Measurements from ENCODE around the gene SAMD1. TPM values are rescaled to one million over a fixed set of nuclear protein-coding genes. Genes with fewer than 3 reads are reported as not detected.

The SAMD1 gene
- total RNA-seq, 2 donors from 2014 or later, result 45.5 to 54.6 TPM

DNA sequence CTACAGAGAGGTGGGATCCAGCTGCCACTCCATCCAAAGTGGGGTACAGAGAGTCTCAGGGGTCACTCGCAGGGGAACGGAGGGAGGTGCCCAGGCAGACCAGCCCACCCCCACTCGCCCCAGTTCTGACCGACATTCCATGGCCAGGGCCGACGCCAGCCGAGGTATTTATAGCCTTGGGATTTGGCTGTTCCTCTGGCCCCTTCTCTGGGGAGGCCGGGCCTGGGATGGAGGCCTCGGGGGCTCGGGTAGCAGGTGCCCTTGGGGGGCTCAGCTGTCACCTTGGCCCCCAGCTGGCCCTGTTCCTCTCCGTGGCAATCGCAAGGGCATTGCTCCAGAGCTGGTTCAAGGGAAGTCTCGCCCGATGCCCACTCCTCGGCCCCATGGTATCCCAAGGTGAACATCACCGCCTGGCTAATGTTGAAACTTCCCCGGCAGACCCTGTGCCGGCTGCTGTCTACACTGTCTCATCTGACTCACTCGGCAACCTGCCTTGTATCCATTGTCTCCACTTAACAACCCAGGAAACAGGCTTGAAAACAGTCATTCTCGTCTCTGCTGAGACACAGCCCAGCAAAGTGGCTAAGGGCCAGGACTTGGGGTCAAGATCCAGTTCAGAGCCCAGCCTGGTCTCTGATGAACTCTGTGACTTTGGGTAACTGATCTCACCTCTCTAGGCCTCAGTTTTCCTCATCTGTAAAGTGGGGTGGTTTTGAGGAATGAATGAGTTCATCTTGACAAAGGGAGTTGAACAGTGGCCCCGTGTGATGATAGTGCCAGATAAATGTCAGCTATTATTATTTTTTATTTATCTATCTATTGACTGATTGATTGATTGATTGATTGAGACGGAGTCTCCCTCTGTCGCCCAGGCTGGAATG, 17.3 kb upstream of the SAMD1 start:
- ATAC-seq (no peak), DNase-seq (ENCODE audit: low spot score) (no peak)
- H3K4me3 Mint-ChIP-seq, result no peak overlapping the region
- H3K36me3 Mint-ChIP-seq, result no peaks in the 10 kb centered on the region
- no peaks in the 10 kb centered on the region for H3K4me1 Mint-ChIP-seq (ENCODE audit: low read depth in 2 of 2)
- no peaks in the 10 kb centered on the region for H3K9me3 Mint-ChIP-seq
- no peak overlapping the region for H3K27ac Mint-ChIP-seq
- no peaks in the 10 kb centered on the region for H3K27me3 Mint-ChIP-seq

DNA sequence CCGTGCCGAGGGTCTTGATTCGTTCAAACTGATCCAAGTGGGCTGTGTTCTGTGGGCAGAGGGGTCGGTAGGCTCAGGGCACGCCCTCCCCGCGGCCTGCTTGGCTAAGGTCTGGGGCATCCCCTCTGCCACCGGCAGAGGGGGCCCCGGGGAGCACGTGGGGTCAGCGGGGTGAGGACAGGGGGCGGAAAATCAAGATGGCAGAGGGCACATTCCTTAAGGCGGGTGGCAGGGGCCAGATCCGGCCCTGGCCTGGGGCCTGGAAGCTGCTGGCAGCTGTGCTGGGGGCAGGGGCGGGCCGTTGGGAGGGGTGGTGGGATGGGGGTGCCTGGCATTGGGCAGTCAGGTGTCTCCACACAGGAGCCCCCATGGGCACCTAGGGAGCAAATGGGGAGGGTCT, 16.3 kb upstream of the SAMD1 start:
- DNase-seq (ENCODE audit: low spot score) (no peak), ATAC-seq (no peak)
- Mint-ChIP-seq H3K4me1 (ENCODE audit: low read depth in 2 of 2) (no peaks in the 10 kb centered on the region), H3K36me3 (no peaks in the 10 kb centered on the region), H3K27me3 (no peaks in the 10 kb centered on the region), H3K9me3 (no peaks in the 10 kb centered on the region), H3K4me3 (no peak overlapping the region), H3K27ac (no peak overlapping the region)

DNA sequence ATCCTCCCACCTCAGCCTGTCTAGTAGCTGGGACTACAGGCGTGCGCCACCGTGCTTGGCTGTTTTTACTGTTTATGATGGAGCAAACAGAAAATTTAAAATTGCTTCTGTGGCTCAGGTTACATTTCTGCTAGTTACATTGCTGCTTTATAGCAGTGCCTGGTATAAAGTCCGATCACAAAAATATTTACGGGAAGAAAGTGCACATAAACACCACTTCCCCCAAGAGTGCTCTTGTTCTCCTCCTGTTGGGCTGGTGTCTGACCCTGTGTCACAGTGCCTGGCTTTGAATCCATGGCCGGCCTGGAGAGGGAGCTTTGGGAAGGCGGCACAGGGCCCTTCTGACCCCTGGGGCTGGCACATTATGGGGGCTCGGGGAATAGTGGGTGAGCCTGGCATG, 15.1 kb upstream of the SAMD1 start:
- Mint-ChIP-seq H3K27ac (no peak overlapping the region), H3K4me1 (ENCODE audit: low read depth in 2 of 2) (no peaks in the 10 kb centered on the region), H3K27me3 (no peaks in the 10 kb centered on the region), H3K4me3 (no peak overlapping the region), H3K36me3 (no peaks in the 10 kb centered on the region), H3K9me3 (no peaks in the 10 kb centered on the region)
- ATAC-seq (no peak), DNase-seq (ENCODE audit: low spot score) (no peak)

DNA sequence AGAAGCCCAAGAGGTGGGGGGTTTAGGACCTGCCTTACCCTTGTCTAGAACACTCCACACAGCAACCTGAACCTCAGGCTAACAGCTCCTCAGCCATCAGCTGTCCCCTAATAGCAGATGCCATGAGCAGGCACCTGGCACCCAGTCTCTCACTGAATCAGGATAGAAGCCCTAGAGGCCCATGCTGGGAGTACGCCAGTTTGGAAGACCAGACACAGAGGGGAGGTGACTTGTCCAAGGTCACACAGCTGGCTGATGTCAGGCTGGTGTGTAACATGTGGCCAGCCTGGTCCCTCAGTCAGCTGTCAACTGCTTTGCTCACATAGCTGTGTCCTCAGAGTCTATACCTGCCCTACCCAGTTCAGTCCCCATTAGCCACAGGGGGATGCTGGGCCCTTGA, 12.8 kb upstream of the SAMD1 start:
- H3K9me3 Mint-ChIP-seq, result no peaks in the 10 kb centered on the region
- peak in 1 of 2 donors; percentile 27 for ATAC-seq
- H3K36me3 Mint-ChIP-seq, result no peaks in the 10 kb centered on the region
- no peak for DNase-seq (ENCODE audit: low spot score)
- H3K4me1 Mint-ChIP-seq (ENCODE audit: low read depth in 2 of 2), result no peaks in the 10 kb centered on the region
- H3K27ac Mint-ChIP-seq, result no peak overlapping the region
- H3K4me3 Mint-ChIP-seq, result no peak overlapping the region
- H3K27me3 Mint-ChIP-seq, result no peaks in the 10 kb centered on the region

DNA sequence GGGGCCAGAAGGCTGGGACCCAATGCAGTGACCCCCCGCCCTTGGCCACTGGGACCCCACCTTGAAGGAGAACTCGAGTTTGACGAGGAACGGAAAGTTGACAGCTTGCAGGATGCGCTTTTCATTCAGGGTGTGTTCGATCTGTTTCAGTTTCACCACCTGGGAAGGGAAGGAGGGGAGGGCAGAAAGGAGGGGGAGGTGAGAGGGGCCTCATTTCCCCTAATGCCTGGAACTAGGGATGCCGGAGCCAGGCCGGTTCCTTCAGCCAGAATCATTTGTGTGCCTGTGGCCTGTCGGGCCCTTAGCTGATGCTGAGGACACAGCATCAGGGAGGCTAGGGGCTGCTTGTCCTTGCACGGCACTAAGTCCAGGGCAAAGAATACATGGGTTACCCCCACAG, 12.2 kb upstream of the SAMD1 start:
- no peaks in the 10 kb centered on the region for H3K36me3 Mint-ChIP-seq
- H3K4me3 Mint-ChIP-seq, result no peak overlapping the region
- no peaks in the 10 kb centered on the region for H3K27me3 Mint-ChIP-seq
- H3K4me1 Mint-ChIP-seq (ENCODE audit: low read depth in 2 of 2), result no peaks in the 10 kb centered on the region
- ATAC-seq, result no peak
- no peaks in the 10 kb centered on the region for H3K9me3 Mint-ChIP-seq
- DNase-seq (ENCODE audit: low spot score), result no peak
- no peak overlapping the region for H3K27ac Mint-ChIP-seq

DNA sequence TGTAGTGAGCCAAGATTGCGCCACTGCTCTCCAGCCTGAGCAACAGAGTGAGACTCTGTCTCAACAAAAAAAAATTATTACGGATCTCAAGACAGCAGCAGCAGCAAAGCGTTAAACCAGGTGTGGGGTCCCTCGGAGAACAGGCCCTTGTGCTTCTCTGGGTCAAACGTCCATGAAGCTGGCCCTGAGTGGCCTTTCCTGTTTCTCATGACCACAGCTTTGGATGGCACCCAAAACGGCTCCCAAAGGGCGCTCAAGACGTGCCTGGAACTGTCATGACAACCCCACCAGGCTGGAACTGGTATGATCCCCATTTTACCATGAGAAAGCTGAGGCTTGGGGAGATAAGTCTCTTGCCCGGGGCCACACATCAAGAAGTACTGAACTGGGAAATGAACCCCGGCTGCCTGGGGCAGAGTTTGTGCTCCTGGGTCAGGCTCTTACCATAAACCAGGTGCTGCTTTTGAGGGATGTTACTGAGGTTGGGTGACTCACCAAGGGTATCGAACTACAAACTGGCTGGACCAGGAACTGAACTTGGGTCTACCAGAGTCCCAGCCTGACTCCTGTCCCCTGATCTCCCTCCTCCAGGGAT, 11.6 kb upstream of the SAMD1 start:
- H3K27me3 Mint-ChIP-seq, result no peaks in the 10 kb centered on the region
- H3K4me3 Mint-ChIP-seq, result no peak overlapping the region
- no peak overlapping the region for H3K27ac Mint-ChIP-seq
- no peaks in the 10 kb centered on the region for H3K9me3 Mint-ChIP-seq
- H3K36me3 Mint-ChIP-seq, result no peaks in the 10 kb centered on the region
- no peak for ATAC-seq
- no peak for DNase-seq (ENCODE audit: low spot score)
- no peaks in the 10 kb centered on the region for H3K4me1 Mint-ChIP-seq (ENCODE audit: low read depth in 2 of 2)

DNA sequence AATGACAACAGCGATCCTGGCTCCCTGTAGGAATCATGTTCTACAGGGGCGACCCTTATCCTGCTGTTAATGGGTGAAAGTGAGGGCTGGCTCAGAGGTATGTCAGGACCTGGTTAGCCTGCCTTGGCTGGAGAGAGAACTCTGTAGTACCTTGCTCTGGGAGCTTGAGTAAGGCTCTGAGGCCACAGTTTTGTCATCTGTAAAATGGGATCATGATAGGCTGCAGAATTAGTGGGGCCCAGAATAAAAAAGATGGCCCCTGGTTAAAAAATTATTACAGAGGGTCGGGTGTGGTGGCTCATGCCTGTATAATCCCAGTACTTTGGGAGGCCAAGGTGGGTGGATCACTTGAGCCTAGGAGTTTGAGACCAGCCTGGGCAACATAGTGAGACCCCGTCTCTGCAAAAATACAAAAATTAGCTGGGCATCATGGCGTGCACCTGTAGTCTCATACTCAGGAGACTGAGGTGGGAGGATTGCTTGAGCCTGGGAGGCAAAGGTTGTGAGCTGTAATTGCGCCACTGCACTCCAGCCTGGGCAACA, 10.5 kb upstream of the SAMD1 start:
- ATAC-seq (no peak), DNase-seq (ENCODE audit: low spot score) (no peak)
- Mint-ChIP-seq H3K27me3 (no peaks in the 10 kb centered on the region), H3K27ac (no peak overlapping the region), H3K9me3 (no peaks in the 10 kb centered on the region), H3K4me1 (ENCODE audit: low read depth in 2 of 2) (no peaks in the 10 kb centered on the region), H3K4me3 (no peak overlapping the region), H3K36me3 (no peaks in the 10 kb centered on the region)

DNA sequence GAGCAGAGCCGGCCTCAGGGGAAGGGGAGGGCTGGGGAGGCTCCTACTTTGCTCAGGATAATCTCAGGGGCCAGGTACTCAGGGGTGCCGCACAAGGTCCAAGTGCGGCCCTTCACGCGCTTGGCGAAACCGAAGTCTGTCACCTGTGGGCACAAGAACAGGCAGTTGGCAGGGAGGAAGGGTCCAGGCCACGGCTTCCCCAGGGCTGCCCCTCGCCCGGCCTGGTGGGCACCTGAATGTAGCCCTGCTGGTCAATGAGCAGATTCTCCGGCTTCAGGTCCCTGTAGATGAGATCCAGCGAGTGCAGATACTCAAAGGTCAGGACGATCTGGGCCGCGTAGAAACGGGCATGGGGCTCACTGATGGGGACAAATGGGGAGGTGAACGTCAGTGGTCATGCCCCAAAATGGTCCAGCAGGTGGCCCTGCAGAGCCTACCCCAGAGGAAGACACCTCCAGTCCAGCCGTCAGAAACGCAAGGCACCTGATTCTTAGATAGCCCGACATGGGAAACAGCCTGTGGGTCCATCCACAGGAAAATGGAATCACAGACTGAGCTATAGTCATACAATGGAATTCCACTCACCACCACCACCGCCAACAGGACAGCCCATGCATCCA, 7.1 kb upstream of the SAMD1 start:
- Mint-ChIP-seq H3K4me1 (ENCODE audit: low read depth in 2 of 2) (peaks cover 0 to 6% of the 10 kb centered on the region in 2 donors), H3K36me3 (peaks cover 7% of the 10 kb centered on the region), H3K27me3 (no peaks in the 10 kb centered on the region), H3K4me3 (no peak overlapping the region), H3K9me3 (no peaks in the 10 kb centered on the region), H3K27ac (no peak overlapping the region)
- ATAC-seq (no peak), DNase-seq (ENCODE audit: low spot score) (no peak)

DNA sequence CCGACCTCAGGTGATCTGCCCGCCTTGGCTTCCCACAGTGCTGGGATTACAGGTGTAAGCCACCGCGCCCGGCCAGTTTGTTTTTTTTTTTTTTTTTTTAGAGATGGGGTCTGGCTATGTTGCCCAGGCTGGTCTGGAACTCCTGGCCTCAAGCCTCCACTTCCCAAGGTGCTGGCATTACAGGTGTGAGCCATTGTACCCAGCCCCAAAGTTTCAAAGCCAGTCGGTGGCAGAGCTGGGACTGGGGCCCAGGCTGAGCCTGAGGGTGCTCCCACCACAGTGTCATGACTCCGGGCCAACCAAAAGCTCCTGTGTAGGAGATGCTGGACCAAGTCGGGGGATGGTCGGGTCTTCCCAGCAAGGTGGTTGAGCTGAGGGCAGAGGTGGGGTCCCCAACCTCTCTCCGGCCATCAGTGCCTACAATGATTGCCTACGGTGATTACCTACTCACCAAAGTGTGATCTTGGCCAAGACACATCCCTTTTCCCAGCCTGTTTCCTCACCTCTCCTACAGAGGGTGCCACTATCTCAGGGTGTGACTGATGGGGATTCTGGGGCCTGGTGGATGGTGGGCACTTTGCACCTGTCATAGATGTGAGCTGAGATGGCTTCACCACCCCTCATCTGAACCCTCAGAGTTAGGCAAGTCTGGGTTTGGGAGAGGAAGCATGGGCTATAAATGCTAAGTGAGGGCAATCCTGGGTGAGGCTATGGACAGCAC, 5.9 kb upstream of the SAMD1 start:
- Mint-ChIP-seq H3K9me3 (no peaks in the 10 kb centered on the region), H3K36me3 (peaks cover 7% of the 10 kb centered on the region), H3K4me1 (ENCODE audit: low read depth in 2 of 2) (peaks cover 7 to 14% of the 10 kb centered on the region in 2 donors), H3K27me3 (no peaks in the 10 kb centered on the region), H3K4me3 (no peak overlapping the region), H3K27ac (no peak overlapping the region)
- no peak for DNase-seq (ENCODE audit: low spot score)
- no peak for ATAC-seq

DNA sequence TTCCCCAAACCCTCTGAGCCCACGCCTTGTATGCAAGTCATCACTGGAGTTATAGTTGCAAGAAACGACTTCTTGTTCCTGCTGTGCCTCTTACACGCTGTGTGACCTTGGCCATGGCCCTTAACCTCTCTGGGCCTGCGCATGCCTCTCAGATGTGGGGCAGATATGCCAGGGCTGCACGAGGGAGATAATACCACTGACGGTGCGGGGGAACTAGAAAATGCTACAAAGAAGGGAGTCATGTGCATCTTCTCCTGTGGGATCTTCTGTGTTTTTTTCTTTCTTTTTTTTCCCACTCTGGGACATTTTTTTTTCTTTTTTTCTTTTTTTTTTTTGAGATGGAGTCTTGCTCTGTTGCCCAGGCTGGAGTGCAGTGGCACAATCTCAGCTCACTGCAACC, 4.3 kb upstream of the SAMD1 start:
- peaks cover 8 to 15% of the 10 kb centered on the region in 2 donors for H3K4me1 Mint-ChIP-seq (ENCODE audit: low read depth in 2 of 2)
- peaks cover 7% of the 10 kb centered on the region for H3K36me3 Mint-ChIP-seq
- no peak overlapping the region for H3K4me3 Mint-ChIP-seq
- no peak overlapping the region for H3K27ac Mint-ChIP-seq
- H3K27me3 Mint-ChIP-seq, result no peaks in the 10 kb centered on the region
- DNase-seq (ENCODE audit: low spot score) (no peak), ATAC-seq (no peak)
- H3K9me3 Mint-ChIP-seq, result no peaks in the 10 kb centered on the region

DNA sequence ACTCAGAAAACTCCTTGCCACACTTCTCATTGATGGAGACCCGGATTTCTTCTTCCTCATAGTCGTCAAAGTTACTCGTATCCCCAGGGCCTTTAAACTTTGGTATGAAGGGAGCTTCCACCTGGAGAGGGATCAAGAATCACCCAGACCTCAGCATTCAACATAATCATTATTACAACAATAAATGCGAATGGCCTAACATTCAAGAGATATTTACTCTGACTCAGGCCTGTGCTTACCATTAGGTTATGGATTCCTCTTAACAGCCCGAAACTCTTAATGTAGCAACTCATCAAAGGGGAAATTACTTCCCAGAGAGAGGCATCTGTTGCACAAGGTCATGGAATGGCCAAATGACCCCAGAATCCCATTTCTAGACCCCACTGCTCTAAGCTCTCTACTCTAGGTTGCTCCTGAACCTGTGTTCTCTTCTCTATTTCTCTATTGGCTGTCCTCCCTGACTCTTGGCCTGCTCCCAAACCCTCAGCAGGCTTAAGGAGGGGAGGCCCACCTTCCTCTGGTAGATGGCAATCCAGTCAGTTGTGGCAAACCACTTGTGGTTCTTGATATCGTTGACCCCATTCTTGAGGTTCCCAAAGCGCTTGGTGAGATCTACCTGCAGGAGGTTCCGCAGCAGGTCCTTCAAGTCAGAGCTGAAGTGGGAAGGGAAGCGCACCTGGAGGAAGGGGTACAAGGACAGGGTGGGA, 2.7 kb upstream of the SAMD1 start:
- no peaks in the 10 kb centered on the region for H3K9me3 Mint-ChIP-seq
- no peak for DNase-seq (ENCODE audit: low spot score)
- peaks cover 13 to 19% of the 10 kb centered on the region in 2 donors for H3K4me1 Mint-ChIP-seq (ENCODE audit: low read depth in 2 of 2)
- ATAC-seq, result no peak
- peaks cover 12% of the 10 kb centered on the region for H3K36me3 Mint-ChIP-seq
- H3K27ac Mint-ChIP-seq, result no peak overlapping the region
- H3K4me3 Mint-ChIP-seq, result peak overlapping the region; percentile 42
- H3K27me3 Mint-ChIP-seq, result no peaks in the 10 kb centered on the region

DNA sequence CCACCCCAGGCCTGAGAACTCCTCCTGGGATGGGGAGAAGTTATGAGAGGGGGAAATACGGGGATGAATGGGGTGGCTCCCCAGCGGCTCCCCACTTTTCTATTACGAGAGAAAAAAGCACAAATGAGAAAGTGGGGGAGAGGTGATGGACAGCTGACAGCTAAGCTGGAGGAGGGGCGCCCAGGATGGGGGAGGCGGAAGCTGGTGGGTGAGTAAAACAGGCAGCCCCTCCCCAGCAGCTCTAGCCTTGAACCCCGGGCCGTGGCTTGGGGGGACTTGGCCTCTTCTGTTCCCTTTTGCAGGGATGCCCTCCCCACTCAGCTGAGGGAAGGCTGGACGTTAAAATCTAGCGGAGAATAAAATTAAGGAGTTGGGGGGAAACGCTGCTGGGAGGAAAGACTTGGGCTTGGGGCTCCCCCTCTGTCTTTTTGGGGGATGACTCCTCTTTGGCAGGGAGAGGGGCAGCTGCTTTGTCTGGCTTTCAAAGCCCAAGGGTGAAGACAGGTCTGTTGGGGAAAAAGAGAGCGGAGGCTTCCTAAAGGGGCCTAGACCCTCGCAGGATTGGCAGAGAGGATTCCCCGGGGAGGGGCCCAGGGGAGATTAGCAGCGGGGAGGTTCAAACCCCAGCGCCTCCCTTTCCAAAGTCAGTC, 1.4 kb upstream of the SAMD1 start:
- DNase-seq (ENCODE audit: low spot score) (no peak), ATAC-seq (no peak)
- Mint-ChIP-seq H3K4me1 (ENCODE audit: low read depth in 2 of 2) (peaks cover 13 to 19% of the 10 kb centered on the region in 2 donors), H3K9me3 (no peaks in the 10 kb centered on the region), H3K36me3 (peaks cover 12% of the 10 kb centered on the region), H3K27ac (peak overlapping the region; percentile 91 to 95), H3K27me3 (no peaks in the 10 kb centered on the region), H3K4me3 (peak overlapping the region; percentile 94)

All from natural killer cell treated with Interleukin-12 subunit alpha and Interleukin-12 subunit beta and Interleukin-15 and Interleukin-18, amount 100 ng/mL, for 72 hours (primary cell).